ENCODE measurements around the gene TSHR. TPM values are rescaled to one million over a fixed set of nuclear protein-coding genes. Genes with fewer than 3 reads are reported as not detected.

TSHR gene
- total RNA-seq, 1 donor from 2014 or later, result not detected

DNA sequence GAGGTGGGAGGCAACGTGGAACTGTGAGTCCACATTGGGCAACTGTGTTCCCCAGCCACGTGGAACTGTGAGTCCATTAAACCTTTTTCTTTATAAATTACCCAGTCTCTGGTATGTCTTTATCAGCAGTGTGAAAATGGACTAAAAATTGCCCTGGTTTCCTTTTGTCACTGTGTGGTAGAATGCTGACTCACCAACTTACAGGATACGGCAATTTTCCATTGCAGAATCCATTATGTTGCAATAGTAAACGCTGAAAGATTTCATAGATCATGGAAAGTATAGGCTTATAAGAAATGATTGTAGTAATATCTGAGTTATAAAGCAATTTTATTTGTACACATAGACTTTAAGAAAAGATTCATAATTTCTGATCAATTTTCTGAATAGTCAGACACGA lies 172.4 kb downstream of the TSHR start:
- no peaks in the 10 kb centered on the region for H3K4me1 Mint-ChIP-seq (ENCODE audit: low read depth)
- peaks cover 6% of the 10 kb centered on the region for H3K9me3 Mint-ChIP-seq (ENCODE audit: low read depth)
- TF ChIP-seq, protein P1, sequence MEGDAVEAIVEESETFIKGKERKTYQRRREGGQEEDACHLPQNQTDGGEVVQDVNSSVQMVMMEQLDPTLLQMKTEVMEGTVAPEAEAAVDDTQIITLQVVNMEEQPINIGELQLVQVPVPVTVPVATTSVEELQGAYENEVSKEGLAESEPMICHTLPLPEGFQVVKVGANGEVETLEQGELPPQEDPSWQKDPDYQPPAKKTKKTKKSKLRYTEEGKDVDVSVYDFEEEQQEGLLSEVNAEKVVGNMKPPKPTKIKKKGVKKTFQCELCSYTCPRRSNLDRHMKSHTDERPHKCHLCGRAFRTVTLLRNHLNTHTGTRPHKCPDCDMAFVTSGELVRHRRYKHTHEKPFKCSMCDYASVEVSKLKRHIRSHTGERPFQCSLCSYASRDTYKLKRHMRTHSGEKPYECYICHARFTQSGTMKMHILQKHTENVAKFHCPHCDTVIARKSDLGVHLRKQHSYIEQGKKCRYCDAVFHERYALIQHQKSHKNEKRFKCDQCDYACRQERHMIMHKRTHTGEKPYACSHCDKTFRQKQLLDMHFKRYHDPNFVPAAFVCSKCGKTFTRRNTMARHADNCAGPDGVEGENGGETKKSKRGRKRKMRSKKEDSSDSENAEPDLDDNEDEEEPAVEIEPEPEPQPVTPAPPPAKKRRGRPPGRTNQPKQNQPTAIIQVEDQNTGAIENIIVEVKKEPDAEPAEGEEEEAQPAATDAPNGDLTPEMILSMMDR (IDR thresholded peaks at IDR 0.05; ENCODE audit: unreplicated experiment), result no peak
- no peak for DNase-seq (ENCODE audit: low spot score, unreplicated experiment)
- no peak overlapping the region for H3K4me3 Mint-ChIP-seq (ENCODE audit: low read depth)
- no peaks in the 10 kb centered on the region for H3K36me3 Mint-ChIP-seq (ENCODE audit: insufficient read depth)
- no peaks in the 10 kb centered on the region for H3K27me3 Mint-ChIP-seq
- H3K27ac Mint-ChIP-seq, result no peak overlapping the region

DNA sequence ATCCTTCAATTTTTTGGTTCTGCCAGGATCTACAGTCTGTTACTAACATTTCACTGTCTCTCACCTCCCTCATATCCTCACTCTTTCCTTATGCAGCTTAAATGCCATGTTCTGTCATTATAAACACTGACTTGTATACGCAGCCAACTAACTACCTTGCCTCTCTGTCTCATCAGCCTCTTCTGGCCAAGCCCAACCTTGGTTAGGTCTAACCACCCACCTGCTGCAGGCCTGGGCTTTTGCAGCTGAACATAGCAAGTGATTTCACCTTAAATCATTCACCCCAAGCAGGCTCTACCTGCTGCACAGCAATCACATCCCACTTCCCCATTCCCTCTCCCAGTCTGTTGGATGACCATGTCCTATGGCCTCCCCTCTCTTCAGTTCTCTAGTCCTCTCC lies 173.8 kb downstream of the TSHR start:
- TF ChIP-seq, protein P1 (IDR thresholded peaks at IDR 0.05; ENCODE audit: unreplicated experiment), result no peak
- peaks cover 6% of the 10 kb centered on the region for H3K9me3 Mint-ChIP-seq (ENCODE audit: low read depth)
- H3K4me3 Mint-ChIP-seq (ENCODE audit: low read depth), result no peak overlapping the region
- no peak overlapping the region for H3K27ac Mint-ChIP-seq
- no peak for DNase-seq (ENCODE audit: low spot score, unreplicated experiment)
- no peaks in the 10 kb centered on the region for H3K4me1 Mint-ChIP-seq (ENCODE audit: low read depth)
- H3K36me3 Mint-ChIP-seq (ENCODE audit: insufficient read depth), result no peaks in the 10 kb centered on the region
- no peaks in the 10 kb centered on the region for H3K27me3 Mint-ChIP-seq

DNA sequence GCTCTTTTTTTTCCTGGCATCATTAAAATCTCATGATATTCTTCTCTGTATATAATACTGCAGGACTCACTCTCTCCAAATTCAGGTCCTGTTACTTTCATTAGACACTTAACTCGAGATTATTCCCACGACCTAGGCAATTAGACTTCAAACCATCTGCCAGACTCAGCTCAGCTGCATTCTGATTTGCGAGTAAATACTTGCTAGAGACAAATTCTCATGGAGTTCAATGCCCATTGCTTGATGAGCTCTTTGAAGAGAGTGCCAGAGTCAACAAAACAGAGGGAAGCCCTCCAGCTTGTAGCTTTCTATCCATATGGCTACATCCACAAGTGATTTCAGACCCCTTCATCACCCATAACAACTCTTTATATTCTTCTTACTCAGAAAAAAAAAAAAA lies 177.0 kb downstream of the TSHR start:
- Mint-ChIP-seq H3K4me3 (ENCODE audit: low read depth) (no peak overlapping the region), H3K9me3 (ENCODE audit: low read depth) (no peaks in the 10 kb centered on the region), H3K4me1 (ENCODE audit: low read depth) (no peaks in the 10 kb centered on the region), H3K27ac (no peak overlapping the region), H3K36me3 (ENCODE audit: insufficient read depth) (no peaks in the 10 kb centered on the region), H3K27me3 (no peaks in the 10 kb centered on the region)
- no peak for DNase-seq (ENCODE audit: low spot score, unreplicated experiment)
- TF ChIP-seq, protein P1 (IDR thresholded peaks at IDR 0.05; ENCODE audit: unreplicated experiment), result no peak

DNA sequence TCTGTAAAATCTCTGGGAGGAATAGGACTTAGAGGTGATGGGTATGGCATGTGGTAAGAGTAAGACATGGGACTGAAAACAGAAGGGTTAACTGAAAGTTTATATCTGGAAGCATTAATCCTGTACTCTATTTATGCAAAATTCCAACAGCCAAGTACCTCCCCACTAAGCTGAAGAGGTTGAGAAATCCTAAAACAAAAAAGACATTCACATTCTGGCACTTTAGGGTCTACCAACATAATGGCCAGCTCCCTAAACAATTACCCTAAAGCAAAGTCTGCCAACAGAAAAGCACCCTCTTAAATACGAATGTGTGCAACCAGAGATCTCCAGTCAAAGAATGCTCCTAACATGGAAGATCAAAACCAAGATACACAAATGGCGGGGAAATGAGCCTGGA lies 178.0 kb downstream of the TSHR start:
- no peaks in the 10 kb centered on the region for H3K9me3 Mint-ChIP-seq (ENCODE audit: low read depth)

DNA sequence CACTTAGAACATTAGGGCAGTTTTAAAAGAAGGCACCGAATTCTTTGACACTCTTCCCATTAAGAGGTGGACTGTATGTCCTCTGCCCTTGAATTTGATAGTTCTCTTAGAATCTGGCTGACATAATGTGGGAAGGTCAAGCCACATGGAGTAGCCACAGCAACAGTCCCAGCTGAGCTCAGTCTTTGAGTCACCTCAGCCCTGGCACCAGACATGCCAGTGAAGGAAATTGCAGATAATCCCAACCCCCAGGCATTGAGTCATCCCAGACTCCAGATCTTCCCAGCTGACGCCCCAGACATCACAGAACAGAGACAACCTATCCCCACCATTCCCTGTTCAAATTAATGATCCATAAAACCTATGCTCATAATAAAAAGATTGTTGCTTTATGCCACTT lies 181.9 kb downstream of the TSHR start:
- Mint-ChIP-seq H3K4me1 (ENCODE audit: low read depth) (no peaks in the 10 kb centered on the region), H3K4me3 (ENCODE audit: low read depth) (no peak overlapping the region), H3K9me3 (ENCODE audit: low read depth) (no peaks in the 10 kb centered on the region), H3K27ac (no peak overlapping the region), H3K36me3 (ENCODE audit: insufficient read depth) (no peaks in the 10 kb centered on the region), H3K27me3 (no peaks in the 10 kb centered on the region)
- DNase-seq (ENCODE audit: low spot score, unreplicated experiment), result no peak
- TF ChIP-seq, protein P1 (IDR thresholded peaks at IDR 0.05; ENCODE audit: unreplicated experiment), result no peak

More for the DNA sequence above, 178.0 kb downstream of the TSHR start:
- no peaks in the 10 kb centered on the region for H3K27me3 Mint-ChIP-seq
- TF ChIP-seq, protein P1 (IDR thresholded peaks at IDR 0.05; ENCODE audit: unreplicated experiment), result no peak
- no peak overlapping the region for H3K27ac Mint-ChIP-seq
- no peak overlapping the region for H3K4me3 Mint-ChIP-seq (ENCODE audit: low read depth)
- H3K4me1 Mint-ChIP-seq (ENCODE audit: low read depth), result no peaks in the 10 kb centered on the region
- DNase-seq (ENCODE audit: low spot score, unreplicated experiment), result no peak
- H3K36me3 Mint-ChIP-seq (ENCODE audit: insufficient read depth), result no peaks in the 10 kb centered on the region
